Astrocyte (in vitro differentiated cells and primary cell): ENCODE data around the gene BCAS2. TPM values are rescaled to one million over a fixed set of nuclear protein-coding genes. Genes with fewer than 3 reads are reported as not detected.

Experiments
- DNase-seq: peaks from one replicate; pipeline ENCODE4 v3.0.0-alpha.2; 2010; ENCODE audit warnings: low read depth
- FAIRE-seq: peaks from 2 replicates; lab custom pipeline; 2011; peaks lifted over from hg19 to GRCh38; lab: Jason Lieb, UNC
- H2AFZ ChIP-seq: 2 replicates; pipeline ENCODE4 v1.6.0; 2012; ENCODE audit warnings: low read depth, low read length, inconsistent platforms
- H3K27ac ChIP-seq: 2 replicates; pipeline ENCODE4 v1.5.1; 2011; ENCODE audit warnings: low read depth, low read length, inconsistent platforms
- H3K27me3 ChIP-seq: 2 replicates; pipeline ENCODE4 v1.6.0; 2011; ENCODE audit warnings: low read length, inconsistent platforms; ENCODE audit not compliant: insufficient read depth
- H3K36me3 ChIP-seq: 2 replicates; pipeline ENCODE4 v1.5.1; 2011; ENCODE audit warnings: low read length, inconsistent platforms; ENCODE audit not compliant: insufficient read depth
- H3K4me1 ChIP-seq: 2 replicates; pipeline ENCODE4 v1.5.1; 2011; ENCODE audit warnings: low read length, inconsistent platforms; ENCODE audit not compliant: insufficient read depth
- H3K4me2 ChIP-seq: 2 replicates; pipeline ENCODE4 v1.6.0; 2012; ENCODE audit warnings: low read length, inconsistent platforms
- H3K4me3 ChIP-seq: 2 replicates; pipeline ENCODE4 v1.5.1; 2011; ENCODE audit warnings: low read depth, mild to moderate bottlenecking, low read length, inconsistent platforms; ENCODE audit not compliant: insufficient read depth
- H3K79me2 ChIP-seq: 2 replicates; pipeline ENCODE4 v1.6.0; 2012; ENCODE audit warnings: mild to moderate bottlenecking, low read length, inconsistent platforms; ENCODE audit not compliant: insufficient read depth
- H3K9ac ChIP-seq: 2 replicates; pipeline ENCODE4 v1.6.0; 2012; ENCODE audit warnings: mild to moderate bottlenecking, low read length, inconsistent platforms
- H3K9me3 ChIP-seq: 2 replicates; pipeline ENCODE4 v1.5.1; 2012; ENCODE audit warnings: low read depth, mild to moderate bottlenecking, low read length, inconsistent platforms; ENCODE audit not compliant: insufficient read depth
- H4K20me1 ChIP-seq: 2 replicates; pipeline ENCODE4 v1.6.0; 2012; ENCODE audit warnings: low read length, inconsistent platforms; ENCODE audit not compliant: insufficient read depth
- H3K27ac Mint-ChIP-seq: one replicate; pipeline ENCODE4 v1.8.0; 2021; ENCODE audit warnings: mild to moderate bottlenecking, mixed read lengths; ENCODE audit not compliant: unreplicated experiment
- H3K27me3 Mint-ChIP-seq: one replicate; pipeline ENCODE4 v1.8.0; 2021; ENCODE audit warnings: low read depth, mixed read lengths; ENCODE audit not compliant: unreplicated experiment
- H3K36me3 Mint-ChIP-seq: one replicate; pipeline ENCODE4 v1.8.0; 2021; ENCODE audit warnings: low read depth, mixed read lengths; ENCODE audit not compliant: unreplicated experiment
- H3K4me1 Mint-ChIP-seq: one replicate; pipeline ENCODE4 v1.8.0; 2021; ENCODE audit warnings: low read depth, mixed read lengths; ENCODE audit not compliant: unreplicated experiment
- H3K4me3 Mint-ChIP-seq: one replicate; pipeline ENCODE4 v1.8.0; 2021; ENCODE audit warnings: mild to moderate bottlenecking, moderate library complexity, mixed read lengths; ENCODE audit not compliant: unreplicated experiment
- H3K9me3 Mint-ChIP-seq: one replicate; pipeline ENCODE4 v1.8.0; 2021; ENCODE audit warnings: mild to moderate bottlenecking, mixed read lengths; ENCODE audit not compliant: unreplicated experiment
- CTCF ChIP-seq: IDR thresholded peaks from 2 replicates; pipeline ENCODE4 v1.5.1; 2011; ENCODE audit warnings: low read depth, mild to moderate bottlenecking, inconsistent platforms, low read length, moderate library complexity; ENCODE audit not compliant: insufficient read depth
- EZH2 ChIP-seq: IDR thresholded peaks from 2 replicates; pipeline ENCODE4 v1.6.1; 2012; ENCODE audit warnings: mild to moderate bottlenecking, low read length, inconsistent platforms; ENCODE audit not compliant: insufficient read depth
- total RNA-seq: library from RNA; stranded (reverse); gene quantifications from 2 replicates; pipeline ENCODE4 v1.2.1, GENCODE V29; 2021

BCAS2 gene
- total RNA-seq, 1 donor from 2014 or later: 48.4 TPM

- Histone ChIP-seq H3K36me3 (no peaks in the 10 kb centered on the region), H4K20me1 (no peaks in the 10 kb centered on the region), H3K27ac (no peak overlapping the region), H3K27me3 (no peaks in the 10 kb centered on the region), H3K9me3 (no peaks in the 10 kb centered on the region), H3K4me2 (no peak overlapping the region), H3K9ac (no peak overlapping the region), H3K4me3 (no peak overlapping the region), H3K79me2 (no peaks in the 10 kb centered on the region), H2AFZ (no peak overlapping the region), H3K4me1 (no peaks in the 10 kb centered on the region)
- H3K27me3 Mint-ChIP-seq: no peaks in the 10 kb centered on the region
- FAIRE-seq (no peak), DNase-seq (no peak)
- H3K36me3 Mint-ChIP-seq: no peaks in the 10 kb centered on the region
- TF ChIP-seq CTCF: no peak
- TF ChIP-seq EZH2: no peak
- H3K4me3 Mint-ChIP-seq: no peak overlapping the region
- H3K27ac Mint-ChIP-seq: no peak overlapping the region
- H3K9me3 Mint-ChIP-seq: no peaks in the 10 kb centered on the region
- H3K4me1 Mint-ChIP-seq: no peaks in the 10 kb centered on the region
Observed at GRCh38 chr1:114545796-114546195, 35.6 kb downstream of the BCAS2 start.

GRCh38 chr1:114545315-114545714, 36.1 kb downstream of the BCAS2 start:
- Mint-ChIP-seq H3K4me1 (no peaks in the 10 kb centered on the region), H3K27ac (no peak overlapping the region), H3K27me3 (no peaks in the 10 kb centered on the region), H3K36me3 (no peaks in the 10 kb centered on the region), H3K9me3 (no peaks in the 10 kb centered on the region), H3K4me3 (no peak overlapping the region)
- Histone ChIP-seq H3K4me3 (no peak overlapping the region), H3K4me1 (no peaks in the 10 kb centered on the region), H3K79me2 (no peaks in the 10 kb centered on the region), H3K36me3 (no peaks in the 10 kb centered on the region), H3K9me3 (no peaks in the 10 kb centered on the region), H3K27me3 (no peaks in the 10 kb centered on the region), H3K9ac (no peak overlapping the region), H4K20me1 (no peaks in the 10 kb centered on the region), H3K4me2 (no peak overlapping the region), H3K27ac (no peak overlapping the region), H2AFZ (no peak overlapping the region)
- FAIRE-seq (no peak), DNase-seq (no peak)
- TF ChIP-seq EZH2: no peak
- TF ChIP-seq CTCF: no peak

GRCh38 chr1:114540821-114541220, 40.6 kb downstream of the BCAS2 start:
- Mint-ChIP-seq H3K27ac (no peak overlapping the region), H3K27me3 (no peaks in the 10 kb centered on the region), H3K9me3 (peaks cover 6% of the 10 kb centered on the region), H3K4me3 (no peak overlapping the region), H3K4me1 (no peaks in the 10 kb centered on the region), H3K36me3 (no peaks in the 10 kb centered on the region)
- H3K27ac ChIP-seq: no peak overlapping the region
- H3K79me2 ChIP-seq: no peaks in the 10 kb centered on the region
- no peak overlapping the region for H3K4me3 ChIP-seq
- H3K9me3 ChIP-seq: no peaks in the 10 kb centered on the region
- no peak for TF ChIP-seq CTCF
- no peak for TF ChIP-seq EZH2
- H3K9ac ChIP-seq: no peak overlapping the region
- H3K4me2 ChIP-seq: no peak overlapping the region
- no peak for FAIRE-seq
- H3K36me3 ChIP-seq: no peaks in the 10 kb centered on the region
- no peaks in the 10 kb centered on the region for H3K27me3 ChIP-seq
- no peak for DNase-seq
- no peaks in the 10 kb centered on the region for H4K20me1 ChIP-seq
- H2AFZ ChIP-seq: no peak overlapping the region
- no peaks in the 10 kb centered on the region for H3K4me1 ChIP-seq
